Kidney epithelial cell (primary cell): Measurements from ENCODE around the gene DLX4. TPM values are rescaled to one million over a fixed set of nuclear protein-coding genes. Genes with fewer than 3 reads are reported as not detected.

Experiments
- DNase-seq: peaks from one replicate; pipeline ENCODE4 v3.0.0-alpha.2; 2010; ENCODE audit warnings: low read depth
- H3K27me3 ChIP-seq: 2 replicates; pipeline ENCODE4 v1.6.0; 2011; ENCODE audit warnings: low read length; ENCODE audit not compliant: control insufficient read depth, insufficient read depth
- H3K36me3 ChIP-seq: 2 replicates; pipeline ENCODE4 v1.5.1; 2011; ENCODE audit warnings: low read length; ENCODE audit not compliant: control insufficient read depth, insufficient read depth
- H3K4me3 ChIP-seq: 2 replicates; pipeline ENCODE4 v1.5.1; 2011; ENCODE audit warnings: low read depth, mild to moderate bottlenecking, control low read depth, low read length
- total RNA-seq: library from RNA; depleted of rRNA; stranded (reverse); fragments of >200 nt; gene quantifications from 2 replicates; pipeline ENCODE4 v1.2.3, GENCODE V29; 2015
- TF ChIP-seq, protein P1 (sequence below): IDR thresholded peaks from 2 replicates; pipeline ENCODE4 v1.5.1; 2011; ENCODE audit warnings: mild to moderate bottlenecking, moderate library complexity, low read length, control low read depth, inconsistent platforms; ENCODE audit not compliant: insufficient read depth, poor library complexity, severe bottlenecking

DLX4 gene
- total RNA-seq, 1 donor from 2014 or later = 0.50 TPM

DNA sequence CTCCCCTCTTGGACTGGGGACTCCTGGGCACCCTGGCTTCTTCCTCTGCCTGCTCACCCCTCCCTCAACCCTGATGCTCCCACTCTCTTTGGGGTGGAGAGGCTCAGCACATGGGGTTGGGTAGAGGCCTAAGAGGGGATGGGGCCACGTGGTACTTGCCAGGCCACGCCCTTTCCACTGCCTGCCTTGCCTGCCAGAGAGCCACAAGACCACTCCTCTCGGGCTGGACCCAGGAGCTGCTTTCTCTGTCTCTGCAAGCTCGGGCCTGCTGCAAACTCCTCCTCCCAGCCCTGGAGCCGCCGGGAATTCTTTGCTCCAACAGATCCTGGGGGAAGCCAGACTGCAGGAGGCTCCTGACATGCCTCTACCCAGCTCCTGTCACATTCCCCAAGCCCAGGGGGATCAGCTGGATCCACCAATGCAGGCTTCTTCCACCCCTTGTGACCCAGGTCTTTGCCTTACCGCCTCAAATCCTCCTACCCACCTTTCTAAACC, 11.8 kb downstream of the DLX4 start:
- no peak overlapping the region for H3K4me3 ChIP-seq
- no peak for DNase-seq
- TF ChIP-seq, protein P1, sequence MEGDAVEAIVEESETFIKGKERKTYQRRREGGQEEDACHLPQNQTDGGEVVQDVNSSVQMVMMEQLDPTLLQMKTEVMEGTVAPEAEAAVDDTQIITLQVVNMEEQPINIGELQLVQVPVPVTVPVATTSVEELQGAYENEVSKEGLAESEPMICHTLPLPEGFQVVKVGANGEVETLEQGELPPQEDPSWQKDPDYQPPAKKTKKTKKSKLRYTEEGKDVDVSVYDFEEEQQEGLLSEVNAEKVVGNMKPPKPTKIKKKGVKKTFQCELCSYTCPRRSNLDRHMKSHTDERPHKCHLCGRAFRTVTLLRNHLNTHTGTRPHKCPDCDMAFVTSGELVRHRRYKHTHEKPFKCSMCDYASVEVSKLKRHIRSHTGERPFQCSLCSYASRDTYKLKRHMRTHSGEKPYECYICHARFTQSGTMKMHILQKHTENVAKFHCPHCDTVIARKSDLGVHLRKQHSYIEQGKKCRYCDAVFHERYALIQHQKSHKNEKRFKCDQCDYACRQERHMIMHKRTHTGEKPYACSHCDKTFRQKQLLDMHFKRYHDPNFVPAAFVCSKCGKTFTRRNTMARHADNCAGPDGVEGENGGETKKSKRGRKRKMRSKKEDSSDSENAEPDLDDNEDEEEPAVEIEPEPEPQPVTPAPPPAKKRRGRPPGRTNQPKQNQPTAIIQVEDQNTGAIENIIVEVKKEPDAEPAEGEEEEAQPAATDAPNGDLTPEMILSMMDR = no peak
- no peaks in the 10 kb centered on the region for H3K36me3 ChIP-seq
- peaks cover 56% of the 10 kb centered on the region for H3K27me3 ChIP-seq

DNA sequence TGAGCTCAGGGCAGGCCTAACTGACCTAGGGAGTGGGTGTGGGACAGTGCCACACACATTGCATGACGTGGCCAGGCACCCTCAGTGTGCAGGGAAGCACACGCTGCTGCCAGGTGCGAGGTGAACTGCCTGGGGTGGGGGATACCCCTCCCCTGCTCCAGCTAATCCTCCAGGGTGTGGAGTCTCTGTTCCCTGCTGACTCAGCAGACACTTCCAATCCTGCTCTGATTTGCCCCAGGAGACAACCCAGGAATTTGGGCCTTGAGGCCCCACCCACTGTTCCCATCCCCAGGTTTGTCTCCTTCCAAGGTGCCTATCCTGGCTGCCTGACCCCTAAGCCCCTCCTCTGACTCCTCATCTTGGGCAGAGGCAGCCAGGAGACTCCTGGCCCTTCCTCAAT, 15.3 kb downstream of the DLX4 start:
- DNase-seq = no peak
- H3K4me3 ChIP-seq = no peak overlapping the region
- no peaks in the 10 kb centered on the region for H3K36me3 ChIP-seq
- peaks cover 66% of the 10 kb centered on the region for H3K27me3 ChIP-seq
- TF ChIP-seq, protein P1 = no peak

DNA sequence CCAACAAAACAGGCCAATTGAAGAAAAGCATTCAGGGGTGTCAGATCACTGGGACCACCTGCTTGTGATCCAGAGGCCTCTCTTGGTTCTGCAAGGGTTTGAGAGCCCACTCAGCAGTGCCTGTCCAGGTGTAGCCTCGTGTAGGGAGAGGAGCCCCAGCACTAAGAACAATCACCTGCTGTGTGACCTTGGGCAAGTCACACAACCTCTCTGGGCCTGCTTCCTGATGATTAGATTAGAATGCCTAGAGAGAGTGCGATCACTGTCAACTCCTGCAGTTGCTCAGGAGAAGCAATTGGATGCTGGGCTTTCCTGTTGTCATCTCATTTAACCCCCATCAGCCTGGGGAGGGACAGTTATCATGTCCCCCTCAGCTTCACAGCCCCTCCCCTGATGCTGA, 15.8 kb downstream of the DLX4 start:
- TF ChIP-seq, protein P1 = no peak
- no peaks in the 10 kb centered on the region for H3K36me3 ChIP-seq
- H3K4me3 ChIP-seq = no peak overlapping the region
- H3K27me3 ChIP-seq = peaks cover 68% of the 10 kb centered on the region
- DNase-seq = no peak

DNA sequence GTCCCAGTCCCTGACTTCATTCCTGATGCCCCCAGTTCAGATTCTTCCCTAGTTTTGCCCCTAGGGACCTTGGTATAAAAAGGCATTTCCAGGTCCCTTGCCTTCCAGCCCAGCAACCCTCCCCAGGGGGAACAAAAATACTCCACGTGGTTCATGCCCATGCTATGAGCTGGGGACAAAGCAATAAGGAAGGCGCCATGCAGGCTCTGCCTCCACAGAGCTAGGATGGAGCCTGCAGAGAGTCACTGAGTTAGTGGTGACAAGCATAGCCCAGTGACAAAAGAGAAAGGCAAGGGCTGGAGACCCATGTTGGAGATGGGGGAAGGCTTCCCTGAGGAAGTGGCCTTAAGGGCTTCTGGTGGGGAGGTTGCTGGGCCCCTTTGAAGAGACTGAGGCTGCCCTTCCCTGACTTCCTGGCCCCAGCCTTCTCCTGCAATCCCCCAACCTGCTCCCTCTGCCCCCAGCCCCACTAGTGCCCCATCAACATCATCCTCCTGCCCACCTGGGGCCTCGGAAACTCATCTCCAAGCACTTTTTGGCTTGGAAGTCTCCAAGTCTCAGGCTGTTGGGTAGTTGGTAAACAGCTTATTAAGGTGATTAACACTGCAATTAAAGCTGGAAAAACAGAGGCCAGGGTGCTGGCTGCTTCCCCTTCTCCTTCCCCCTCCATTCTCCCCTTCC, 16.5 kb downstream of the DLX4 start:
- Histone ChIP-seq H3K27me3 (peaks cover 66% of the 10 kb centered on the region), H3K36me3 (no peaks in the 10 kb centered on the region), H3K4me3 (no peak overlapping the region)
- no peak for DNase-seq
- TF ChIP-seq, protein P1 = no peak

DNA sequence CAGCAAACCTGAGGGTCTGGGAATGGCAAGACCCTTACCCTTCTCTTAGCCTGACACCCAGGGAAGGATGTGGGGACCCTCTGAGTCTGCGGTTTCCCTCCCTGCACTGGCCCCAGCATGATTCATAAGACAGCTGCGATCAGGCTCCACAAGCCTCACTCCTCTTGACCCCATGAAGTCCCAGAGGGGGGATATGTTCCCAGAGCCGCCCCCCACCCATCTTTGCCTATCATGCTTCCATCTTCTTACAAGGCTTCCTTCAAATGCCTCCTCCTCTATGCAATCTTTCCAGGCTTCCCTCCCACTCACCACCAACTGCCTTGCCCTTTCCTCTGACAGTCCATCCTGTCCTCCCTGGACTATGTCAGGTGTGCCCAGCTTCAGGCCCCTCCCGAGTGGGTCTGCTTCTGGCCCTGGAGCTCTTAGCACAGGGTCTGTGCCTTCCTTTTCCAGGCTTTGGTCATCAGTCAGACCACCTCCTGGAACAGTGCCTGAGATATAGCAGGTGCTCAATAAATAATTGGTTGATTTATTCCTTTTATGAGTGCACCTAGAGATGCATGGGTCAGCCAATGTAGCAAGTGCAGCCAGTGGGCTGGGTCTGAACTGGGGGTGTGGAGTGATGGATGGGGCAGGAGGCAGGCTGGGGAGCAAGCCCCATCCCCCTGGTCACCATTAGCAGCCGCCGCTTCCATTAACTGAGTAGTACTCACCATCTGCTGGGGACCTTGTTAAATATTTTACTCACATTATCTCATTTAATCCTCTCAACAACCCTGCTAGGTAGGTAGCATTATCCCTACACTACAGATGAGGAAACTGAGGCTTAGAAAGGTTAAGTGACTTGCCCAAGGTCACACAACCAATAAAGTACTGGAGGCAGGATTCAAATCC, 17.7 kb downstream of the DLX4 start:
- TF ChIP-seq, protein P1 = no peak
- H3K36me3 ChIP-seq = no peaks in the 10 kb centered on the region
- no peak overlapping the region for H3K4me3 ChIP-seq
- DNase-seq = no peak
- H3K27me3 ChIP-seq = peaks cover 68% of the 10 kb centered on the region
